ENCODE results near the gene RBBP8NL. TPM values are rescaled to one million over a fixed set of nuclear protein-coding genes. Genes with fewer than 3 reads are reported as not detected.

Gene RBBP8NL
- total RNA-seq, 1 experiment from 2014 or later = 0.28 TPM

- Mint-ChIP-seq H3K27me3 (ENCODE audit: low read depth) (peaks cover 33% of the 10 kb centered on the region), H3K4me1 (peaks cover 21 to 51% of the 10 kb centered on the region in 2 experiments), H3K27ac (no peak overlapping the region), H3K9me3 (peaks cover 0 to 3% of the 10 kb centered on the region in 2 experiments; a peak in 1 of 5 replicates), H3K36me3 (ENCODE audit: insufficient read depth in 1 of 3, low read depth in 3 of 3) (0 out of 7 replicates have a peak, but pooled peaks cover 0 to 4% (median 0%) of the 10 kb centered on the region in 3 experiments), H3K4me3 (no peak overlapping the region)
- no peak overlapping the region for H2AFZ ChIP-seq (ENCODE audit: low read length)
- no peak overlapping the region for H2BK120ac ChIP-seq (ENCODE audit: low read depth, low read length, poor library complexity, severe bottlenecking)
- no peak overlapping the region for H3K4me2 ChIP-seq (ENCODE audit: insufficient read depth, insufficient read length, low read length)
- no peaks in the 10 kb centered on the region for H4K20me1 ChIP-seq (ENCODE audit: control insufficient read depth, insufficient read depth, insufficient read length)
- H2AK5ac ChIP-seq (ENCODE audit: insufficient read length, low read length) = no peak overlapping the region
- H3K23ac ChIP-seq (ENCODE audit: insufficient read length, low read depth, low read length) = no peak overlapping the region
- no peak overlapping the region for H2BK20ac ChIP-seq (ENCODE audit: low read depth, low read length, poor library complexity, severe bottlenecking)
- no peak overlapping the region for H4K91ac ChIP-seq (ENCODE audit: insufficient read length, low read depth, low read length)
- no peaks in the 10 kb centered on the region for H3K9me3 ChIP-seq (ENCODE audit: control insufficient read depth, low read depth, low read length)
- WGBS (ENCODE audit: extremely low coverage, insufficient read length, low lambda C conversion rate) = no CpG with 5 or more reads among the region's 10 CpGs
- H3K14ac ChIP-seq (ENCODE audit: insufficient read depth, low read length) = no peak overlapping the region
- no peak overlapping the region for H3K27ac ChIP-seq (ENCODE audit: insufficient read length, low read depth, low read length)
- no peak overlapping the region for H2BK12ac ChIP-seq (ENCODE audit: insufficient read length, low read depth, low read length)
- H3K4ac ChIP-seq (ENCODE audit: low read depth, low read length) = no peak overlapping the region
- no peak overlapping the region for H3K9ac ChIP-seq (ENCODE audit: extremely low read depth, insufficient read length, low read length)
- peaks cover 3% of the 10 kb centered on the region; the same call in 1 of the 2 replicates for H3K4me1 ChIP-seq (ENCODE audit: insufficient read depth, low read length)
- no peaks in the 10 kb centered on the region for H3K79me1 ChIP-seq (ENCODE audit: insufficient read depth, low read depth, low read length, poor library complexity, severe bottlenecking)
- no peaks in the 10 kb centered on the region for H3K23me2 ChIP-seq (ENCODE audit: insufficient read length, low read depth, low read length, poor library complexity, severe bottlenecking)
- no peak overlapping the region for H2BK5ac ChIP-seq (ENCODE audit: insufficient read length, low read length)
- no peak overlapping the region for H3T11ph ChIP-seq (ENCODE audit: low read length)
- H4K8ac ChIP-seq (replicated peaks; ENCODE audit: insufficient read length, low read depth, low read length) = no peak overlapping the region
- H3K27me3 ChIP-seq (ENCODE audit: insufficient read depth, low read length) = no peaks in the 10 kb centered on the region
- H4K5ac ChIP-seq (ENCODE audit: insufficient read length, low read depth, low read length) = no peak overlapping the region
- H3K79me2 ChIP-seq (ENCODE audit: insufficient read depth, low read length) = no peaks in the 10 kb centered on the region
- DNase-seq = no peak
- no peak overlapping the region for H3K18ac ChIP-seq (ENCODE audit: insufficient read length, low read depth, low read length)
- no peak overlapping the region for H2BK15ac ChIP-seq (ENCODE audit: low read depth, low read length)
- TF ChIP-seq CTCF (conservative IDR thresholded peaks at IDR 0.05) = no peak
- no peak overlapping the region for H3K56ac ChIP-seq (ENCODE audit: insufficient read length, low read depth, low read length)
These were observed 3.0 kb upstream of the RBBP8NL start for GRCh38 chr20:62430311-62430853.

All from H9 (cell line).